Endothelial cell of umbilical vein (primary cell): ENCODE results near the gene UNC5A. TPM values are rescaled to one million over a fixed set of nuclear protein-coding genes. Genes with fewer than 3 reads are reported as not detected.
A peak's percentile ranks its signal among the peaks of the same experiment; 100 is the strongest.

Experiments
- BruUV-seq: library from RNA; stranded (reverse); fragments of 400-500 nt; replicated peaks from 2 replicates; lab custom pipeline; 2021; lab: Mats Ljungman, UMichigan
- CTCF ChIA-PET: fragments of 300-600, 350-600 bp; sonication (Branson Sonifier 250); formaldehyde crosslinking; loops from one replicate; lab custom pipeline; 2021; ENCODE audit warnings: antibody characterized with exemption, inconsistent platforms; lab: Charles Lee
- POLR2A ChIA-PET: fragments of 300-600, 350-600 bp; sonication (Branson Sonifier 250); formaldehyde crosslinking; loops from one replicate; lab custom pipeline; 2021; ENCODE audit warnings: antibody characterized with exemption, inconsistent platforms; lab: Charles Lee
- DNase-seq: peaks from one replicate; pipeline ENCODE4 v3.0.0-alpha.2; 2011; ENCODE audit warnings: low read depth, low spot score
- FAIRE-seq: peaks from 2 replicates; lab custom pipeline; 2011; peaks lifted over from hg19 to GRCh38; lab: Jason Lieb, UNC
- H2AFZ ChIP-seq: 2 replicates; pipeline ENCODE4 v1.6.0; 2012; ENCODE audit warnings: low read depth, low read length, control low read depth, inconsistent platforms
- H3K27ac ChIP-seq: 2 replicates; pipeline ENCODE4 v1.5.1; 2011; ENCODE audit warnings: low read depth, mild to moderate bottlenecking, control low read depth, low read length, moderate library complexity; ENCODE audit not compliant: insufficient read depth
- H3K27me3 ChIP-seq, 2 experiments: 2 replicates each; pipeline versions ENCODE4 v1.6.0 to v1.6.1; 2011; ENCODE audit warnings: low read length in 2 of 2, mixed read lengths in 1 of 2; ENCODE audit not compliant: control insufficient read depth in 2 of 2, insufficient read depth in 2 of 2
- H3K36me3 ChIP-seq, 2 experiments: 2 replicates in 1 of 2; 3 replicates in 1 of 2; pipeline ENCODE4 v1.5.1; 2011; ENCODE audit warnings: low read length in 2 of 2, mild to moderate bottlenecking in 1 of 2, moderate library complexity in 1 of 2; ENCODE audit not compliant: control insufficient read depth in 2 of 2, insufficient read depth in 2 of 2; ENCODE audit errors: extremely low read depth in 1 of 2
- H3K4me1 ChIP-seq: 3 replicates; pipeline ENCODE4 v1.5.1; 2011; ENCODE audit warnings: mild to moderate bottlenecking, low read length; ENCODE audit not compliant: control insufficient read depth, insufficient read depth; ENCODE audit errors: extremely low read depth
- H3K4me2 ChIP-seq: 2 replicates; pipeline ENCODE4 v1.6.1; 2011; ENCODE audit warnings: low read length, control low read depth, mixed read lengths; ENCODE audit not compliant: insufficient read depth
- H3K4me3 ChIP-seq, 3 experiments: fragments of 200-600 bp in 1 of 3; sonication (generic), shearing (Covaris generic) in 1 of 3; replicated peaks in 1 of 3; 2 replicates each; pipeline ENCODE4 v1.5.1; 2011 to 2016; ENCODE audit warnings: control low read depth in 3 of 3, low read length in 3 of 3, mild to moderate bottlenecking in 2 of 3, inconsistent platforms in 1 of 3, low read depth in 1 of 3, moderate library complexity in 1 of 3; ENCODE audit not compliant: insufficient read depth in 1 of 3
- H3K79me2 ChIP-seq: 2 replicates; pipeline ENCODE4 v1.6.0; 2012; ENCODE audit warnings: low read length, inconsistent platforms; ENCODE audit not compliant: control insufficient read depth, insufficient read depth
- H3K9ac ChIP-seq: replicated peaks from 2 replicates; pipeline ENCODE3; 2011; ENCODE audit warnings: low read length, control low read depth; ENCODE audit not compliant: insufficient read depth; ENCODE audit errors: extremely low read depth
- H3K9me1 ChIP-seq: replicated peaks from 3 replicates; pipeline ENCODE4 v1.6.0; 2011; ENCODE audit warnings: mild to moderate bottlenecking, low read length; ENCODE audit not compliant: control insufficient read depth, insufficient read depth; ENCODE audit errors: extremely low read depth
- H3K9me3 ChIP-seq: replicated peaks from 2 replicates; pipeline ENCODE4 v1.5.1; 2012; ENCODE audit warnings: low read length, inconsistent platforms; ENCODE audit not compliant: control insufficient read depth, insufficient read depth
- H4K20me1 ChIP-seq: replicated peaks from 2 replicates; pipeline ENCODE3; 2011; ENCODE audit warnings: mild to moderate bottlenecking, low read length; ENCODE audit not compliant: control insufficient read depth, insufficient read depth; ENCODE audit errors: extremely low read depth
- EZH2 ChIP-seq: IDR thresholded peaks from 2 replicates; pipeline ENCODE4 v1.6.1; 2012; ENCODE audit warnings: borderline replicate concordance, low read depth, mild to moderate bottlenecking, moderate library complexity, low read length, inconsistent platforms; ENCODE audit not compliant: severe bottlenecking
- FOS ChIP-seq: IDR thresholded peaks from 2 replicates; pipeline ENCODE4 v1.6.1; 2011; ENCODE audit warnings: mild to moderate bottlenecking, low read length, moderate library complexity, borderline replicate concordance; ENCODE audit not compliant: insufficient read depth
- GATA2 ChIP-seq: IDR thresholded peaks from 2 replicates; pipeline ENCODE4 v1.7.0; 2011; ENCODE audit warnings: low read depth, mild to moderate bottlenecking, moderate library complexity, mixed read lengths, low read length; ENCODE audit not compliant: insufficient read length, insufficient read depth
- JUN ChIP-seq: IDR thresholded peaks from 2 replicates; pipeline ENCODE4 v1.6.1; 2011; ENCODE audit warnings: borderline replicate concordance, low read depth; ENCODE audit not compliant: insufficient read length, insufficient read depth
- MAX ChIP-seq: IDR thresholded peaks from 2 replicates; pipeline ENCODE4 v1.6.1; 2011; ENCODE audit not compliant: insufficient read depth, insufficient read length
- MYC ChIP-seq: IDR thresholded peaks from one replicate; pipeline ENCODE4 v1.6.1; 2011; ENCODE audit warnings: mild to moderate bottlenecking, low read depth, low read length
- POLR2A ChIP-seq: IDR thresholded peaks from 2 replicates; pipeline ENCODE4 v1.6.1; 2012; ENCODE audit warnings: low read depth, mild to moderate bottlenecking, control low read depth, low read length
- POLR2AphosphoS5 ChIP-seq: IDR thresholded peaks from 2 replicates; pipeline ENCODE4 v1.6.1; 2012; ENCODE audit warnings: low read depth, mild to moderate bottlenecking, control low read depth, low read length, moderate library complexity; ENCODE audit not compliant: insufficient read depth
- dilution Hi-C: fragments of 300-500 bp; cut with MboI; formaldehyde crosslinking; loops from one replicate; pipeline ENCODE4 v1.15.0; 2019; ENCODE audit warnings: low sequenced_read_pairs; ENCODE audit not compliant: extremely low pct_ligation_motif_present
- intact Hi-C: fragments of 100-400 bp; cut with micrococcal nuclease; formaldehyde crosslinking; loops from one replicate; pipeline ENCODE4 v1.10.0; 2022
- polyA plus RNA-seq, 4 experiments: library from polyadenylated mRNA; depleted of rRNA in 3 of 4; stranded (reverse) in 3 of 4; unstranded in 1 of 4; fragments of >200 nt; gene quantifications; 2 replicates each; pipeline versions ENCODE4 v1.2.1 to v1.2.3, GENCODE V29; 2011 to 2012; ENCODE audit warnings: missing spikeins in 1 of 4
- total RNA-seq: library from RNA; stranded (reverse); gene quantifications from 2 replicates; pipeline ENCODE4 v1.2.3, GENCODE V29; 2021
- TF ChIP-seq, protein P1 (sequence below), 2 donors: IDR thresholded peaks; 1 replicate in 1 of 2; 2 replicates in 1 of 2; pipeline ENCODE4 v1.5.1; 2011; ENCODE audit warnings: low read length in 2 of 2, mild to moderate bottlenecking in 2 of 2, moderate library complexity in 2 of 2, control low read depth in 1 of 2, inconsistent platforms in 1 of 2, low read depth in 1 of 2; ENCODE audit not compliant: insufficient read depth in 1 of 2; ENCODE audit errors: extremely low read depth in 1 of 2

The UNC5A gene
- total and polyA plus RNA-seq, 2 donors (not counting 3 experiments of a cell fraction or from before 2014, with no cell fraction given): 0.08 to 0.22 TPM

DNA sequence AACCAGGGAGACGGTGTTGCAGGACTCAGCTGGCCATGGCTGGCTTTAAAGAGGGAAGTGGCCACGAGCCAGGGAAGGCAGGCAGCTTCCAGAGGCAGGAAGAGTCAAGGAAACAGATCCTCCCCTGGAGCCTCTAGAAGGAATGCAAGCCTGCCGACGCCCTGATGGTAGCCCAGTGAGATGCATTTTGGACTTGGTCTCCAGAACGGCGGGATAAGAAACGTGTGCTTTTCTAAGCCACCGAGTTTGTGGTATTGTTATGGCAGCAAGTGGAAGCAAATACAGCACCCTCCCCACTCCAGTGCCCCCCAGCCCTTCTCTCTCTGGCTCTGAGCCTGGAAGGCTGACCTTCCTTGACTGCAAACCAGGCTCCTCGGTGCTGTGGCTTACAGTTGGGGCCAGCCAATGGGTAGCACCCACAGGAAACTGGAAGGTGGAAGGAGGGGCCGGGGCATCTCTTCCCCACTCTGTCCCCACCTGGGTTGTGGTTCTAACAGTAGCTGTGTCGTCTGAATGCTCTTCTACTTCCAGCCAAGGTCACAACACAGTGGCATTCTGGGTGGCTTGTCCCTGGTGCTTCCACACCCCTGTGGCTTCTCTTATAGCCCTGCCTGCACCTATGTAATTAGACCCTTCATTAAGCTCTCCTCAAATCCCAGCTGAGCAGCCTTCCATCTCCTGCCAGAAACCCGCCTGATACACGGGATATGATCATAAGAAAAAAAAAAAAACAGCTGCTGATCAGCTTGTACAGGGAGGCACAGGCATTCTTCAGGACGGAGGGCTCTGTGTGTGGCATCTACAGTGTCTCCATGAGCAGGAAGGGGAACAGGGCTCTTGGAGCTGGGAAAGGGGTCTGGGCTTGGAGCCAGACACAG, 29.9 kb upstream of the UNC5A start:
- Histone ChIP-seq H3K9ac (no peak overlapping the region), H4K20me1 (no peaks in the 10 kb centered on the region), H2AFZ (no peak overlapping the region), H3K36me3 (no peaks in the 10 kb centered on the region), H3K9me1 (no peaks in the 10 kb centered on the region), H3K9me3 (no peaks in the 10 kb centered on the region), H3K4me2 (no peak overlapping the region), H3K4me3 (no peak overlapping the region), H3K27me3 (peaks cover 0 to 1% of the 10 kb centered on the region in 2 experiments), H3K27ac (no peak overlapping the region), H3K4me1 (peaks cover 15% of the 10 kb centered on the region), H3K79me2 (no peaks in the 10 kb centered on the region)
- dilution Hi-C loops (no loop called here), intact Hi-C loops (no loop called here)
- ChIA-PET POLR2A (interaction anchor here (0.6 kb wide), 1 partner anchor 428 kb away, joined by 3 read pairs; no protein-coding TSS in a partner anchor), CTCF (interaction anchor here (1.0 to 1.1 kb wide), 2 partner anchors 20 to 120 kb away, joined by 3 to 4 read pairs; no protein-coding TSS in a partner anchor)
- DNase-seq (no peak), FAIRE-seq (peak; percentile 26)
- no TSS peak for BruUV-seq
- TF ChIP-seq FOS (no peak), GATA2 (no peak), POLR2AphosphoS5 (no peak), MYC (no peak), MAX (no peak), JUN (no peak), EZH2 (no peak), POLR2A (no peak)
- TF ChIP-seq, protein P1, sequence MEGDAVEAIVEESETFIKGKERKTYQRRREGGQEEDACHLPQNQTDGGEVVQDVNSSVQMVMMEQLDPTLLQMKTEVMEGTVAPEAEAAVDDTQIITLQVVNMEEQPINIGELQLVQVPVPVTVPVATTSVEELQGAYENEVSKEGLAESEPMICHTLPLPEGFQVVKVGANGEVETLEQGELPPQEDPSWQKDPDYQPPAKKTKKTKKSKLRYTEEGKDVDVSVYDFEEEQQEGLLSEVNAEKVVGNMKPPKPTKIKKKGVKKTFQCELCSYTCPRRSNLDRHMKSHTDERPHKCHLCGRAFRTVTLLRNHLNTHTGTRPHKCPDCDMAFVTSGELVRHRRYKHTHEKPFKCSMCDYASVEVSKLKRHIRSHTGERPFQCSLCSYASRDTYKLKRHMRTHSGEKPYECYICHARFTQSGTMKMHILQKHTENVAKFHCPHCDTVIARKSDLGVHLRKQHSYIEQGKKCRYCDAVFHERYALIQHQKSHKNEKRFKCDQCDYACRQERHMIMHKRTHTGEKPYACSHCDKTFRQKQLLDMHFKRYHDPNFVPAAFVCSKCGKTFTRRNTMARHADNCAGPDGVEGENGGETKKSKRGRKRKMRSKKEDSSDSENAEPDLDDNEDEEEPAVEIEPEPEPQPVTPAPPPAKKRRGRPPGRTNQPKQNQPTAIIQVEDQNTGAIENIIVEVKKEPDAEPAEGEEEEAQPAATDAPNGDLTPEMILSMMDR (IDR thresholded peaks at IDR 0.05; ENCODE audit: extremely low read depth in 1 of 2, insufficient read depth in 1 of 2, low read depth in 1 of 2, low read length in 2 of 2): no peak
